WTC11 (cell line): Measurements from ENCODE around the gene CHD6. TPM values are rescaled to one million over a fixed set of nuclear protein-coding genes. Genes with fewer than 3 reads are reported as not detected.

ENCODE experiments used
- ATAC-seq: fragments of 200-7000 bp; cut with Tn5 transposase; 2 replicates; pipeline ENCODE4 v1.10.0; 2021; ENCODE audit warnings: mild to moderate bottlenecking, moderate library complexity
- CTCF ChIA-PET: fragments of 300-600 bp; sonication (Branson Sonifier 250); formaldehyde crosslinking; loops from one replicate; lab custom pipeline; 2021; ENCODE audit warnings: antibody characterized with exemption; lab: Charles Lee
- POLR2A ChIA-PET: fragments of 350-600 bp; sonication (Branson Sonifier 250); formaldehyde crosslinking; loops from one replicate; lab custom pipeline; 2021; ENCODE audit warnings: antibody characterized with exemption; lab: Charles Lee
- DNase-seq: peaks from one replicate; pipeline ENCODE4 v3.0.0; 2021; ENCODE audit warnings: low spot score
- H3K27ac Mint-ChIP-seq: 2 replicates; pipeline ENCODE4 v1.8.0; 2021; ENCODE audit warnings: mixed read lengths
- H3K27me3 Mint-ChIP-seq: 2 replicates; pipeline ENCODE4 v1.8.0; 2021; ENCODE audit warnings: low read depth, mild to moderate bottlenecking, moderate library complexity, mixed read lengths
- H3K36me3 Mint-ChIP-seq: 2 replicates; pipeline ENCODE4 v1.8.0; 2021; ENCODE audit warnings: mixed read lengths
- H3K4me1 Mint-ChIP-seq: 2 replicates; pipeline ENCODE4 v1.8.0; 2022; ENCODE audit warnings: mixed read lengths
- H3K4me3 Mint-ChIP-seq: 2 replicates; pipeline ENCODE4 v1.8.0; 2021; ENCODE audit warnings: mild to moderate bottlenecking, moderate library complexity, mixed read lengths
- H3K9me3 Mint-ChIP-seq: 2 replicates; pipeline ENCODE4 v1.8.0; 2021; ENCODE audit warnings: mixed read lengths
- ARID4B ChIP-seq: sonication (generic); formaldehyde crosslinking; IDR thresholded peaks from 2 replicates; pipeline ENCODE4 v1.8.0; 2023; ENCODE audit warnings: missing genetic modification reagents, mild to moderate bottlenecking, borderline replicate concordance
- CREM ChIP-seq: sonication (generic); formaldehyde crosslinking; IDR thresholded peaks from 2 replicates; pipeline ENCODE4 v1.8.1; 2022; ENCODE audit warnings: mild to moderate bottlenecking, missing genetic modification reagents, moderate library complexity
- E2F1 ChIP-seq: sonication (generic); formaldehyde crosslinking; IDR thresholded peaks from 2 replicates; pipeline ENCODE4 v1.8.0; 2022; ENCODE audit warnings: mild to moderate bottlenecking, missing genetic modification reagents
- E2F5 ChIP-seq: sonication (generic); formaldehyde crosslinking; IDR thresholded peaks from 2 replicates; pipeline ENCODE4 v1.8.1; 2022; ENCODE audit warnings: mild to moderate bottlenecking, moderate library complexity, missing genetic modification reagents
- EMX1 ChIP-seq: fragments of 250-450 bp; sonication (Bioruptor Pico); IDR thresholded peaks from 2 replicates; pipeline ENCODE4 v1.8.0; 2021; ENCODE audit warnings: mild to moderate bottlenecking
- ESRRA ChIP-seq: sonication (generic); formaldehyde crosslinking; IDR thresholded peaks from 2 replicates; pipeline ENCODE4 v1.8.1; 2022; ENCODE audit warnings: mild to moderate bottlenecking, missing genetic modification reagents, borderline replicate concordance
- FOXK1 ChIP-seq: sonication (generic); formaldehyde crosslinking; IDR thresholded peaks from 2 replicates; pipeline ENCODE4 v1.8.0; 2022; ENCODE audit warnings: mild to moderate bottlenecking, moderate library complexity, missing genetic modification reagents
- FOXP4 ChIP-seq: sonication (generic); formaldehyde crosslinking; IDR thresholded peaks from 2 replicates; pipeline ENCODE4 v1.8.0; 2022; ENCODE audit warnings: mild to moderate bottlenecking, missing genetic modification reagents
- GTF2I ChIP-seq: fragments of 250-450 bp; sonication (Bioruptor Pico); conservative IDR thresholded peaks from 2 replicates; pipeline ENCODE4 v1.4.0; 2021; ENCODE audit warnings: mild to moderate bottlenecking
- HMGA2 ChIP-seq: fragments of 250-450 bp; sonication (Bioruptor Pico); IDR thresholded peaks from 2 replicates; pipeline ENCODE4 v1.4.0; 2021; ENCODE audit warnings: mild to moderate bottlenecking, moderate library complexity
- IRF2 ChIP-seq: sonication (generic); formaldehyde crosslinking; IDR thresholded peaks from 2 replicates; pipeline ENCODE4 v1.8.0; 2022; ENCODE audit warnings: low read depth, missing genetic modification reagents, borderline replicate concordance
- KAT7 ChIP-seq: sonication (generic); formaldehyde crosslinking; IDR thresholded peaks from 2 replicates; pipeline ENCODE4 v1.8.1; 2023; ENCODE audit warnings: missing genetic modification reagents, mild to moderate bottlenecking, borderline replicate concordance
- MYBL2 ChIP-seq: sonication (generic); formaldehyde crosslinking; IDR thresholded peaks from 2 replicates; pipeline ENCODE4 v1.8.1; 2023; ENCODE audit warnings: mild to moderate bottlenecking, moderate library complexity, missing genetic modification reagents
- NFE2L1 ChIP-seq: sonication (generic); formaldehyde crosslinking; IDR thresholded peaks from 2 replicates; pipeline ENCODE4 v1.8.1; 2023; ENCODE audit warnings: missing genetic modification reagents
- OVOL2 ChIP-seq: fragments of 250-450 bp; sonication (Bioruptor Pico); IDR thresholded peaks from 2 replicates; pipeline ENCODE4 v1.9.0; 2021; ENCODE audit warnings: mild to moderate bottlenecking, borderline replicate concordance
- PREB ChIP-seq: sonication (generic); formaldehyde crosslinking; IDR thresholded peaks from 2 replicates; pipeline ENCODE4 v1.8.1; 2022; ENCODE audit warnings: mild to moderate bottlenecking, missing genetic modification reagents, moderate library complexity, borderline replicate concordance
- RELA ChIP-seq: sonication (generic); formaldehyde crosslinking; IDR thresholded peaks from 2 replicates; pipeline ENCODE4 v1.8.1; 2022; ENCODE audit warnings: missing genetic modification reagents, mild to moderate bottlenecking, borderline replicate concordance
- SOX15 ChIP-seq: fragments of 250-450 bp; sonication (Bioruptor Pico); IDR thresholded peaks from 2 replicates; pipeline ENCODE4 v1.9.0; 2021; ENCODE audit warnings: mild to moderate bottlenecking
- TCF7 ChIP-seq: sonication (generic); formaldehyde crosslinking; IDR thresholded peaks from 2 replicates; pipeline ENCODE4 v1.8.0; 2022; ENCODE audit warnings: mild to moderate bottlenecking, low read depth, missing genetic modification reagents, moderate library complexity
- ZNF512 ChIP-seq: sonication (generic); formaldehyde crosslinking; IDR thresholded peaks from 2 replicates; pipeline ENCODE4 v1.8.1; 2022; ENCODE audit warnings: missing genetic modification reagents, borderline replicate concordance
- ZNF671 ChIP-seq: fragments of 250-450 bp; sonication (Bioruptor Pico); IDR thresholded peaks from 2 replicates; pipeline ENCODE4 v1.8.0; 2021; ENCODE audit warnings: mild to moderate bottlenecking
- total RNA-seq: library from RNA; stranded (reverse); gene quantifications from 3 replicates; pipeline ENCODE4 v1.2.3, GENCODE V29; 2021

CHD6 gene
- total RNA-seq, 1 experiment from 2014 or later = 52.1 TPM

- TF ChIP-seq ZNF512 (CRISPR knock-in tag) (no peak), OVOL2 (CRISPR knock-in tag) (no peak), CREM (CRISPR knock-in tag) (no peak), NFE2L1 (CRISPR knock-in tag) (no peak), KAT7 (CRISPR knock-in tag) (no peak), TCF7 (no peak)
Observed at GRCh38 chr20:41657655-41658054, 39.5 kb upstream of the CHD6 start (continued).

- DNase-seq = no peak
- Mint-ChIP-seq H3K36me3 (no peaks in the 10 kb centered on the region), H3K4me3 (no peak overlapping the region)
- ATAC-seq = no peak
- no peak for TF ChIP-seq FOXP4 (CRISPR knock-in tag)
- no peak for TF ChIP-seq ZNF671 (CRISPR knock-in tag)
- TF ChIP-seq E2F5 (CRISPR knock-in tag) = no peak
- TF ChIP-seq E2F1 (CRISPR knock-in tag) = no peak
- no peak for TF ChIP-seq GTF2I (CRISPR knock-in tag)
- no peak for TF ChIP-seq IRF2 (CRISPR knock-in tag)
- TF ChIP-seq FOXK1 (CRISPR knock-in tag) = no peak
- no peak for TF ChIP-seq SOX15
- no peak for TF ChIP-seq ARID4B
- TF ChIP-seq ESRRA (CRISPR knock-in tag) = no peak
- no peak for TF ChIP-seq EMX1 (CRISPR knock-in tag)
- no peak for TF ChIP-seq MYBL2
- no peak for TF ChIP-seq TCF7
- no peak for TF ChIP-seq HMGA2 (CRISPR knock-in tag)
- TF ChIP-seq RELA = no peak
- no peak for TF ChIP-seq PREB (CRISPR knock-in tag)
- TF ChIP-seq, all 79 proteins: peak for 0
- H3K27ac Mint-ChIP-seq = no peak overlapping the region
- peaks cover 9% of the 10 kb centered on the region for H3K4me1 Mint-ChIP-seq
- H3K9me3 Mint-ChIP-seq = no peaks in the 10 kb centered on the region
- POLR2A ChIA-PET = no interaction called here
- CTCF ChIA-PET = interaction anchor here (1.3 kb wide), 1 partner anchor 84 kb away, joined by 3 read pairs; no protein-coding TSS in a partner anchor
- peaks cover 15% of the 10 kb centered on the region for H3K27me3 Mint-ChIP-seq
Observed at GRCh38 chr20:41655962-41656618, 37.9 kb upstream of the CHD6 start.
